HL-60 (cell line): ENCODE data around the gene CAPN9.

ENCODE experiments used
- POLR2AphosphoS5 ChIP-seq: IDR thresholded peaks from 2 replicates; pipeline ENCODE4 v1.6.1; 2012; ENCODE audit warnings: low read depth
- TF ChIP-seq, protein P1 (sequence below): IDR thresholded peaks from one replicate; pipeline ENCODE4 v1.5.1; 2011; ENCODE audit warnings: low read length, control low read depth, inconsistent platforms; ENCODE audit not compliant: insufficient read depth

- TF ChIP-seq, protein P1, sequence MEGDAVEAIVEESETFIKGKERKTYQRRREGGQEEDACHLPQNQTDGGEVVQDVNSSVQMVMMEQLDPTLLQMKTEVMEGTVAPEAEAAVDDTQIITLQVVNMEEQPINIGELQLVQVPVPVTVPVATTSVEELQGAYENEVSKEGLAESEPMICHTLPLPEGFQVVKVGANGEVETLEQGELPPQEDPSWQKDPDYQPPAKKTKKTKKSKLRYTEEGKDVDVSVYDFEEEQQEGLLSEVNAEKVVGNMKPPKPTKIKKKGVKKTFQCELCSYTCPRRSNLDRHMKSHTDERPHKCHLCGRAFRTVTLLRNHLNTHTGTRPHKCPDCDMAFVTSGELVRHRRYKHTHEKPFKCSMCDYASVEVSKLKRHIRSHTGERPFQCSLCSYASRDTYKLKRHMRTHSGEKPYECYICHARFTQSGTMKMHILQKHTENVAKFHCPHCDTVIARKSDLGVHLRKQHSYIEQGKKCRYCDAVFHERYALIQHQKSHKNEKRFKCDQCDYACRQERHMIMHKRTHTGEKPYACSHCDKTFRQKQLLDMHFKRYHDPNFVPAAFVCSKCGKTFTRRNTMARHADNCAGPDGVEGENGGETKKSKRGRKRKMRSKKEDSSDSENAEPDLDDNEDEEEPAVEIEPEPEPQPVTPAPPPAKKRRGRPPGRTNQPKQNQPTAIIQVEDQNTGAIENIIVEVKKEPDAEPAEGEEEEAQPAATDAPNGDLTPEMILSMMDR: no peak
- no peak for TF ChIP-seq POLR2AphosphoS5
Observed at GRCh38 chr1:230710543-230710904, 36.7 kb upstream of the CAPN9 start.
